KMS-11 (cell line): ENCODE data around the gene GOSR1.
"Not testable (repeated sequence)": the region's sequence is repeated elsewhere in the genome, so short reads cannot be mapped to it uniquely, and the experiment has no call there.

Source experiments
- H2AFZ ChIP-seq: fragments of 200-600 bp; sonication (generic); 2 replicates; pipeline ENCODE4 v1.6.1; 2016; ENCODE audit warnings: antibody characterized with exemption, mixed run types, low read depth
- H3K27ac ChIP-seq: fragments of 200-600 bp; sonication (generic); 2 replicates; pipeline ENCODE4 v1.6.1; 2016; ENCODE audit warnings: mild to moderate bottlenecking, mixed run types
- H3K27me3 ChIP-seq: fragments of 200-600 bp; sonication (generic); 2 replicates; pipeline ENCODE4 v1.6.1; 2017; ENCODE audit warnings: mild to moderate bottlenecking, low read depth, mixed run types, moderate library complexity; ENCODE audit not compliant: insufficient read depth
- H3K36me3 ChIP-seq: fragments of 200-600 bp; sonication (generic); 2 replicates; pipeline ENCODE4 v1.6.1; 2017; ENCODE audit warnings: mild to moderate bottlenecking, mixed run types; ENCODE audit not compliant: insufficient read depth
- H3K4me1 ChIP-seq: fragments of 200-600 bp; sonication (generic); 2 replicates; pipeline ENCODE4 v1.6.1; 2016; ENCODE audit warnings: mild to moderate bottlenecking, low read depth, mixed run types; ENCODE audit not compliant: poor library complexity, severe bottlenecking
- H3K4me2 ChIP-seq: fragments of 200-600 bp; sonication (generic); 2 replicates; pipeline ENCODE4 v1.7.0; 2016; ENCODE audit warnings: mild to moderate bottlenecking, mixed run types
- H3K4me3 ChIP-seq: fragments of 200-600 bp; sonication (generic); IDR thresholded peaks from 2 replicates; pipeline ENCODE4 v1.6.1; 2017; ENCODE audit warnings: low read depth, low read length, mixed read lengths; ENCODE audit not compliant: insufficient read depth
- H3K79me2 ChIP-seq: fragments of 200-600 bp; sonication (generic); 2 replicates; pipeline ENCODE4 v1.6.1; 2016; ENCODE audit warnings: low read depth, mixed run types; ENCODE audit not compliant: insufficient read depth
- H3K9ac ChIP-seq: fragments of 200-600 bp; sonication (generic); 2 replicates; pipeline ENCODE4 v1.6.1; 2016; ENCODE audit warnings: mild to moderate bottlenecking, mixed run types
- H4K20me1 ChIP-seq: fragments of 200-600 bp; sonication (generic); 2 replicates; pipeline ENCODE4 v1.6.1; 2016; ENCODE audit warnings: mild to moderate bottlenecking, mixed run types; ENCODE audit not compliant: insufficient read depth
- CTCF ChIP-seq: fragments of 200-600 bp; sonication (generic); conservative IDR thresholded peaks from 2 replicates; pipeline ENCODE4 v1.6.1; 2017; ENCODE audit warnings: low read depth, mild to moderate bottlenecking, antibody characterized with exemption, low read length, moderate library complexity, mixed read lengths

GOSR1 gene

GRCh38 chr17:30549864-30550511 is 72.8 kb downstream of the GOSR1 start:
- no peak overlapping the region for H3K9ac ChIP-seq
- no peak overlapping the region for H3K4me2 ChIP-seq
- no peak overlapping the region for H3K27ac ChIP-seq
- no peaks in the 10 kb centered on the region for H3K4me1 ChIP-seq
- H3K27me3 ChIP-seq: no peaks in the 10 kb centered on the region
- H3K4me3 ChIP-seq: no peak overlapping the region
- H2AFZ ChIP-seq: no peak overlapping the region
- H3K79me2 ChIP-seq: no peaks in the 10 kb centered on the region
- TF ChIP-seq CTCF: no peak
- H4K20me1 ChIP-seq: no peaks in the 10 kb centered on the region
- H3K36me3 ChIP-seq: no peaks in the 10 kb centered on the region

- no peaks in the 10 kb centered on the region for H3K36me3 ChIP-seq
- no peaks in the 10 kb centered on the region for H3K4me1 ChIP-seq
- no peak overlapping the region for H3K27ac ChIP-seq
- no peak overlapping the region for H3K9ac ChIP-seq
- H2AFZ ChIP-seq: no peak overlapping the region
- H3K27me3 ChIP-seq: no peaks in the 10 kb centered on the region
- H4K20me1 ChIP-seq: no peaks in the 10 kb centered on the region
- H3K79me2 ChIP-seq: no peaks in the 10 kb centered on the region
- no peak for TF ChIP-seq CTCF
- no peak overlapping the region for H3K4me3 ChIP-seq
- no peak overlapping the region for H3K4me2 ChIP-seq
These were observed 73.5 kb downstream of the GOSR1 start for GRCh38 chr17:30550512-30551273.

GRCh38 chr17:30551274-30551995 is 74.2 kb downstream of the GOSR1 start:
- not testable (repeated sequence) for H3K4me3 ChIP-seq, H3K36me3 ChIP-seq, H3K9ac ChIP-seq, H3K27ac ChIP-seq, H3K4me2 ChIP-seq, H2AFZ ChIP-seq, H3K4me1 ChIP-seq, H4K20me1 ChIP-seq, H3K79me2 ChIP-seq, H3K27me3 ChIP-seq

- no peaks in the 10 kb centered on the region for H3K27me3 ChIP-seq
- H4K20me1 ChIP-seq: no peaks in the 10 kb centered on the region
- H3K79me2 ChIP-seq: no peaks in the 10 kb centered on the region
- no peak overlapping the region for H3K9ac ChIP-seq
- no peaks in the 10 kb centered on the region for H3K4me1 ChIP-seq
- no peak overlapping the region for H3K4me2 ChIP-seq
- no peak overlapping the region for H3K4me3 ChIP-seq
- H2AFZ ChIP-seq: no peak overlapping the region
- TF ChIP-seq CTCF: no peak
- H3K36me3 ChIP-seq: no peaks in the 10 kb centered on the region
- H3K27ac ChIP-seq: no peak overlapping the region
These were observed 74.8 kb downstream of the GOSR1 start for GRCh38 chr17:30551996-30552339.
